NCI-H187 (cell line): Measurements from ENCODE around the gene POLR2I.
"Not testable (repeated sequence)": the region's sequence is repeated elsewhere in the genome, so short reads cannot be mapped to it uniquely, and the experiment has no call there.

ENCODE experiments used
- DNase-seq, 2 experiments: peaks; one replicate each; lab custom pipeline; 2025; lab: John Stamatoyannopoulos, UW

Gene POLR2I

GRCh38 chr19:36114721-36115452, at the start of gene POLR2I:
Gene POLR2I (minus strand): TSS chr19:36114875. CDS start chr19:36114856, 19 bp downstream.
- peak; percentile 98 to 99 for DNase-seq

DNA sequence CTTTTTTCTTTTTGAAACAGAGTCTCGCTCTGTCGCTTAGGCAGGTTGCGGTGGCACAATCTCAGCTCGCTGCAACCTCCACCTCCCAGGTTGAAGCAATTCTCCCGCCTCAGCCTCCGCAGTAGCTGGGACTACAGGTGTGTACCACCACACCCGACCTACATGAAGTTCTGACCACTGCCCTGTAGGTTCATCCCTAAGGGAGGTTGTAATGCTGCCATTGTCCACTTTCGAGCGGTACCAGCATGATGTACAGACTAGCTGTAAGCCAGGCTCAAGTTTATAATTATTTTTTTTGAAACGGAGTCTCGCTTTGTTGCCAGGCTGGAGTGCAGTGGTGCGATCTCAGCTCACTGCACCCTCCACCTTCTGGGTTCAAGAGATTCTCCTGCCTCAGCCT, 49.1 kb upstream of the POLR2I start:
- no peak for DNase-seq

GRCh38 chr19:36160821-36161596, 46.3 kb upstream of the POLR2I start:
- no peak for DNase-seq

DNA sequence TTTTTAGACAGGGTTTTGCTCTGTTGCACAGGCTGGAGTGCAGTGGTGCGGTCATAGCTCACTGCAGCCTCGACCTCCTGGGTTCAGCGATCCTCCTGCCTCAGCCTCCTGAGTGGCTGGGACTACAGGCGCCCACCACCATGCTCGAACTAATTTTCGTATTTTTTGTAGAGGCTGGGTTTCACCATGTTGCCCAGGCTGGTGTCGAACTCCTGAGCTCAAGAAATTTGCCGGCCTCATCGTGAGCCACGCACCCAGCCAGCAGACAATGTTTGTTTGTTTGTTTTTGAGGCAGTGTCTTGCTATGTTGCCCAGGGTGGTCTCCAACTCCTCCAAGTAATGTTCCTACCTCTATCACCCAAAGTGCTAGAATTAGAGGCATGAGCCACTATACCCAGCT, 38.5 kb upstream of the POLR2I start:
- no peak for DNase-seq

DNA sequence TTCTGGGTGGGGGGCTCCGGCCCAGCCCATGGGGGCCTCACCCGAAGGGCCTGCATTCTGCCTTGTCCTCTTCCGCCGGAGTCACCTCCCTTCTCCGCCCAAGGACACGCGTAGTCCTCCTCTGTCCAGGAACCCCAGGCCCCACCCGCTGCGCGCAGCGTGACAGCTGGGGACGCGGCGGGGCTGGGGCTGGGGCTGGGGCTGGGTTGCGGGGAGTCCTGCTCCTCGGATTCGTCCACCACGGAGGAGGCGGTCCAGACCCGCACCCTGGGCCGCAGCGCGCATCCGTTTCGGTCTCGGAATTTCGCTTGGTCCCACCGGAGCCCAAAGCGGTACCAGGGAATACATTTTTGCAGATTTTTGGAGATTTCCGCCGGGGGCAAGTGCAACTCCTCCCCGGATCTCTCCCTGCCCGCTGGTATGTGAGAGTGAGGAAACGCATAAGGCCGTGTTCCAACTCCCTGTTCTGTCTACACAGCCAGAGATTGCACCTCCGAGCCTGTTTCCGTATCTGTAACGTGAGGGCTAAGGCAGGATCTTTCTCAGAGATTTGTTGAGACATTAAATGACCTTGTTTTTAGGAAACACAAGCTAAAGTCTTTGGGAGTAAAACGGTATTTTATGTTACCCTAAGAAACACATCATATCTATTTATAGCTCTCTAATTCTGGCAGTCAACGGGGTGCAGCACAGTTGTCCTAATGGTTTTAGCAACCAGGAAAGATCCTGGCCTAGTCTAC, 37.8 kb upstream of the POLR2I start, which contains the start of gene COX7A1:
COX7A1 (minus strand) TSS at position 96 of the 740 bp plus-strand sequence; CDS start at position 56, 40 bp downstream.
- no peak for DNase-seq

DNA sequence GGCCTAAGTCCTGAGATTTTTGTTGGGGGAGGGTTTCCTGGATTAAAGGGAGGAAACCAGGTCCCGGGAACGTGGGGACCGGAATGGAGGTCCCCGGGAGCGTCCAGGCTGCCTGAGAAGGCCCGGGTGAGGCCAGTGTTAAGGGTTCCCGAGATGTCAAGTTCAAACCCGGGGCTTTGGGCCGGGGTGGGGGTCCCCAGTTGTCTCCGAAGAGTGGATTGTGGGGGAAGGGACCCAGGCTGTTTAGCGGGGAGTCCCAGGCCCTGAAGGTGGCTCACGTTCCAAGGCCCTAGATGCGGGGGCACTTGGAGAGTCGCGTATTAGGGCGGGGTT, 37.3 kb upstream of the POLR2I start:
- DNase-seq = no peak

GRCh38 chr19:36151144-36152018, 36.7 kb upstream of the POLR2I start:
- DNase-seq = no peak

DNA sequence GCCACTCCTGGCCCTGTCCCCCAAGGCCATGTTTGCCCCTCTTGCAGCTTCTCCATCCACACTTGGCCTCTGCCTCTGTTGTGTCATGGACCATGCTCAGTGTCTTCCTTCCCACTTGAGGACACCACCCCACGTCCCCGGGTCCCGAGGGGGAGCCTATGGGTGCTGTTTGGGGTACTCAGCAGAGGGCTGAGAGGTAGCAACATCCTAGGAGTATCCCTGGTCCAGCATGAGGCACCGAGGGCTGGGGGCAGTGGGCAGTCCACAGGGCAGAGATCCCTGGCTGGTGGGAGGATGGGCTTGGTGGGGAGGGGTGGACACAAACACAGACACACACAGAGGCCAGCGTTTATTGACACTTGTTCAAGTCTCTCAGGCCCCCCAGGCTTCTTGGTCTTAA, 35.9 kb upstream of the POLR2I start:
- DNase-seq = no peak

- DNase-seq = no peak
Measured at GRCh38 chr19:36149673-36150406, 35.2 kb upstream of the POLR2I start.

GRCh38 chr19:36144624-36145023, 29.9 kb upstream of the POLR2I start:
- no peak for DNase-seq

- no peak for DNase-seq
Measured at GRCh38 chr19:36142496-36142895, 27.8 kb upstream of the POLR2I start.

DNA sequence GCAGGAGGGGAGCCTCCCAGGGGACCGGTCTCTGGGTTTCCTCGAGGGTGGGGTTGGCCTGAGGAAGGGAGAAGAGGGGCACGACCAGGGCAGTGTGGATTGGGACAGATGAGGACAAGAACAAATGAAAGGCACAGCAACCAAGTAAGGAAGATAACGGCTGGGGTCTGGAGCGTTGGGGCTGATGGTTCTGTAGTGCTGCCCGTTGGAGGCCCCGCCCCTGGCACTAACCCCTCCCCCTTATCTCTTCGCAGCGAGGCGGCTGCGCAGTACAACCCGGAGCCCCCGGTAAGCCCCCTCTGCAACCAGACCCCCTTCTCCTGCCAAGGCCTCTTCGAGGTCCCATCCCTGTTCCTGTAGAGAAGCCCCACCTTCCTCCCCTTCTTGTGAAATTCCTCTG, 27.4 kb upstream of the POLR2I start:
- no peak for DNase-seq

- peak; percentile 68 to 84 for DNase-seq
Measured at GRCh38 chr19:36141039-36141927, 26.6 kb upstream of the POLR2I start.

DNA sequence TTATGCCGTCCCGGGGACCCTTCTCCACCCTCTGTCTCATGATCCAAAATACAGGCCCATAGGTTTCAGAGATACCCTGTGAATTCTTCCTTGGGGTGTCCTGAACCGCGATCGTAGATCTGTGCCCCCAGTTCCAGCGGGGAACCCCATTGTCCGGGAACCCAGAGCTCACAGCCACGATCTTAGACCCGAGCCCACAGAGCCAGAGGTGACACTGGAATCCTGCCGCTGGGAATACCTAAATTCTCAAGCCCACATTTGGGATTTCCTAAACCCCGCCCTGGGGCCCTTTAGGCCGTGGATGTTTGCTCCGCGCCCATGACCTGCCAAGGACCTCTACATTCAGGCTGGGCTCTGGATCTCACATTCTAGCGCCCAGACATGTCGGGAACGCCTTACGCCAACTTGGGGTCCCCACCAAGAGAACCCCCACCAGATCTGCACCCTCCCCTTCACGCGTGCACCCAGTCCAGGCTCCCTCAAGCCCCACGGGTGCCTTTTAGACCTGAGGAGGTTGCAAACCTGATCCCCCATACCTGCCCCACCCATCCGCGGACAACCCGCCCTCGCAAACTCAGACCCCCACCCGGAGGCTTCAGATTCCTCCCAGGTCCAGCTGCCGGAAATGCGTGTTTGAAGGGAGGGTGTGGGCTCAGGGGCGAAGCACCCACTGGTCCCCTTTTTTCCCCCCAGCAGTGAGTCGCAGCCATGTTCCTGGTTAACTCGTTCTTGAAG, 25.8 kb upstream of the POLR2I start:
- peak in 1 of 2 experiments; percentile 68 for DNase-seq

DNA sequence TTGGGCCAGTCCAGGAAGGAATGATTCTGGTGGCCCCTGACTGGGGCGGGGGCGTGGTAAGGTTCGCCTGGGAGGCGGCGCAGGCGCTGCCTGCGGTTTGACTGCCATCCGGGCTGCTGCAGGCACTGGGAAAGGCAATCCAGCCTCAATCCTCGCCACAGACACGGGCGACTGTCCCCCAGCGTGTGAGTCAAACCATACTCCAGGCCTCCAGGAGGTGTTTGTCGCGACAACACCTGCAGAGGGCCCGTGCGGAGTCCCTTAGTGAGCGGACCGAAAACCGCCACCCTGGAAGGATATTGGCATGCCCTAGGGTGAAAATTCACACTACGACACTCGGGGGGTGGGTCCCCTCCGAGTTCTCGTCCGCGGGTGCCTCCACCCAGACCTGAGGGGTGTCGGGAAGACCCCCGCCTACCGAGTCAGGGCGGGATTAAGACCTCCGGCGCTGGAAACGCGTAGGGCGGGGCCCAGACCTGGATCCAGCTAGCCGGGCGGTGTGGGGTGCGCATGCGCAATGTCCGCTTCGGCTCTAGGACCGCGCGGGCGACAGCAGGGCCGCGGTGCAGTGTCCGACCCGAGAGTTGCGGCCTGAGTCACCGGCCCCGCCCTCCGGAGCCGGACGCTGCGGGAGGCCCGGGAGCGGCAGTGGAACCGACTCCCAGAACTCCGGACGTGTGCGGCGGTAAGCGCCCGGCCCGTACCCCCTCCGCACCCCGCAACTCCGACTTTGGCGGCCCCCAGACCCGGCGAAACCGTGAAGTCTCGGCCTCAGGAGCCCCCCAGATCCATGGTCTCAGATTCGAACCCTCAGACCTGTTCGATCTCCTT, 25.0 kb upstream of the POLR2I start, which contains the start of gene CAPNS1:
CAPNS1 (plus strand) TSS at position 594 of the 831 bp plus-strand sequence. CDS start 946 bp downstream, outside the sequence.
- peak; percentile 96 for DNase-seq

DNA sequence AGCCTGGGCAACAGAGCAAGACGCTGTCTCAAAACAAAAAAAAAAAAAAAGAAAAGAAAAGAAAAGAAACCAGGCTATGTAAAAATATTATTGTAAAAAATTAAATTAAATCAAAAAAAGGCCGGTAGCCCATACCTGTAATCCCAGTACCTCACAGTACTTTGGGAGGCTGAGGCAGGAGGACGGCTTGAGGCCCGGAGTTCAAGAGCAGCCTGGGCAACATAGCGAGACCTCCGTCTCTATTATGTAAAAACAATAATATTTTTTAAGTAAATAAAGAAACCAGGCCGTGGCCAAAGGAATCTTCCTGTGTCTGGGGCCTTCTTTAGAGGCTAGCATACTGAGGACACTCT, 24.4 kb upstream of the POLR2I start:
- no peak for DNase-seq

DNA sequence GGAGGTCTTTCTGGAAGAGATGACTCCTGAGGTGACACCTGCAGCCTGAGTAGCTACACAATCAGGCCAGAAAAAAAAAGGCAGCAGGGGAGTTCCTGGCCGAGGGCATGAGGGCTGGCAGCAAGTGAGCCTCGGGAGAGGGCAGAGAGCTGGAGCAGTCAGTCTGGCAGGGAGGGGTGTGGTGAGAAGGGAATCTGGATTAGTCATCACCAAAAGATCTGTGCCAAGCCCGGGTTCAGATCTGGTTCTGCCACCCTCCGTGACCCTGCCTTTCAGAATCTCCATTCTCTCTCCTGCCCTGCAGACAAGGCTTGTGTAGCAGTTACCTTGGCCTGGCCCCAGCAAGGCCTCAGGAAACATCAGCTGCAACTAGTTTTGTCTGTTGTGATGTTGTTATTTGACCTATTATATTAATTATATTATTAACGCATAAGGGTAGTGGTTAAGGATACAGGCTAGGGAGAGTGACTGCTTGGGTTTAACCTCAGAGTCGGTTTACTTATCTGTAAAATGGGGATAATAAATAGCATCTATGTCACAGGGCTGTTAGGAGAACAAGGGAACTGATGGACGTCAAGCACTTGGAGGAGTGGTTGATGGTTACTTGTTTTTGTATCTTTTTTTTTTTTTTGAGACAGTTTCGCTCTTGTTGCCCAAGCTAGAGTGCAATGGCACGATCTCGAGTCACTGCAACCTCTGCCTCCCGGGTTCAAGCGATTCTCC, 22.4 kb upstream of the POLR2I start:
- DNase-seq = no peak

DNA sequence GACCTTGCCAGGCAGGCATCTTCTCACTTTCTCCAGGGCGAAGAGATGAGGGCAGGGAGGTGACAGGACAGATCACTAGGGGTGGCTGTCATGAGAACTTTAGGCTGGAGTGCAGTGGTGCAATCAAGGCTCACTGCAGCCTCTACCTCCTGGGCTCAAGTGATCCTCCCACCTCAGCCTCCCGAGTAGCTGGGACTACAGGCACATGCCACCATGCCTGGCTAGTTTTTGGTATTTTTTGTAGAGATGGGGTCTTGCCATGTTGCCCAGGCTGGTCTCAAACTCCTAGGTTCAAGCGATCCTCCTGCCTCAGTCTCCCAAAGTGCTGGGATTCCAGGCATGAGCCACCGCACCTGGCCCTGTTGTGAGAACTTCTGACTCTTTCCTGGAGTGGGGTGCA, 20.2 kb upstream of the POLR2I start:
- not testable (repeated sequence) for DNase-seq
